WI38 (cell line): ENCODE results near the gene CHD3.

Experiments
- H3K4me3 ChIP-seq: 2 replicates; pipeline ENCODE4 v1.5.1; 2011; ENCODE audit warnings: low read depth, mild to moderate bottlenecking, control low read depth, low read length
- TF ChIP-seq, protein P1 (sequence below): IDR thresholded peaks from 2 replicates; pipeline ENCODE4 v1.5.1; 2012; ENCODE audit warnings: low read depth, mild to moderate bottlenecking, control low read depth, low read length

CHD3 gene

DNA sequence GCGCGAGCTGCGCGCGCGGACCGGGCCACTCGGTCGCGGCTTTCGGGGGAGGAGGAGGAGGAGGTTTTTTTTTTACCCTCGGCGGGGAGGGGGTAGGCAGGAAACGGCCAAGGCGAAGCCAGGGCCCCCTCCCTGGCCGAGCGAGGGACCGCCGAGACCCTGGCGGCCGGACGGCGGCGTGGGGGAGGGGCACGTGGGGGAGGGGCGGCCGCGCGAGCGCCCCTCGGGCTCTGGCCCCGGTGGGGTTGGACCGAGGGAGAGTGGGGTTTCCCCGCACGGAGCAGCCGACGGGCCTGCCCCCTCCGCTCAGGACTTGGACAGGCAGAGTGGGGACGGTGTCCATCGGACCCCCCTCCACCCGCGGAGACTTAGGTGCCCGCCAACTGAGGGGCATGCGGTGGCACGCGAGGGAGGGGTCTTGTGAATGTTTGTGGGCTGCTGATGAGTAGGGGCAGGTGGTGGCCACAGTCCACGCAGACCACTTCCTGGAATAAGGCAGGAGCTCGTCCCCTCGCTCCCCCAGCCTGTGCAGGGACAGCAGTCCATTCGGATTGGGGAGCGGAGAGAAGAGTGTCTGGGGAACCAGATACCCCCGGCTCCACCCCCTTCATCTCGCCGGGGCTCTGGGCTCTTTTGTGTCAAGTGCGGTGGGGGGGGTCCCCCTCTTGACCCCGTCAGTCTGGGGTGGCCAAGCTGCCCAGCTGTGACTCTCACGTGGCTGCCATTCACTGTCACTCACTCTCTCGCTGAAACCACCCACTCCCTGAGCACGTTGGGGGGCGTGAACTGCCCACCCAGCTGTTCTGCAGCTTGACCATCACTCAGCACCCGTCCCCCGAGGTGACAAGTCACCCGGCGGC, 3.0 kb upstream of the CHD3 start:
- peak overlapping the region; percentile 80 for H3K4me3 ChIP-seq

DNA sequence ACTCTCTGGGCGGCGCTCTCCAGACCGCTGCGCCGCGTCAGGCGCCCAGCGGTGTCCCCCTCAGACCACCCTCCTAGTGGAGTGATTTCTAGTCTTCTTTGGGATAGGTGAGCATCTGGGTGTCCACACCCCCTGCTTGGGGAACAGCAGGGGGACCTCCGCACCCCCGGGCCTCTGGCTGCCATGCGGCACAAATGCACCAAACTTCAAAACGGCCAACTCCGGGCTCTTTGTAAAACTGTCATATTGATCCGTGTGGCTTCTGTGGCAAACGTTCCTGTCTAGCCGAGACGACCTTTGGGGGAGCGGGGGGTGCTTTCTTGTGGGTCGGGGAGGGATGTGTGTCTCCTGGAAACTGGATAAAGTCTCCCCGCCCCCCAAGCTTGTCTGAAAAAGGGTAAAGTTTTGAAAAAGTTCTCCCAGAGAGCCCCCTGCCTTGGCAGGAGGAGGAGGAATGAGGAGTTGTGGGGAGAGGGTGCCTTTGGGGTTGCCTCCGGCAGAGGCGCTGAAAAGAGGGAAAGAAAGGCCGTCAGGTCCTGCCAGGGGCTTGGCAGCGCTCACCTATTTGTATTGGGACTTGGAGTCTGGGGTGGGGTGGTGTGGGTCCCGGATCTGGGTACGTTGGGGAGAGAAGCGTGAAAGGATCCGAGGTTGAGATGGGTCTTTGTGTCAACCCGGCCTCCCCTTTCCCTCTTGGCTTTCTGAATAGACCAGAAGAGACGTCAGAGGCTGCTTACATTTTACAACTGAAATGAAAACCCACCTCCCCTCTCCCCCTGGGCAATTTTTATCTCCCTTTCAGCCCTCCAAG, 2.2 kb upstream of the CHD3 start:
- TF ChIP-seq, protein P1, sequence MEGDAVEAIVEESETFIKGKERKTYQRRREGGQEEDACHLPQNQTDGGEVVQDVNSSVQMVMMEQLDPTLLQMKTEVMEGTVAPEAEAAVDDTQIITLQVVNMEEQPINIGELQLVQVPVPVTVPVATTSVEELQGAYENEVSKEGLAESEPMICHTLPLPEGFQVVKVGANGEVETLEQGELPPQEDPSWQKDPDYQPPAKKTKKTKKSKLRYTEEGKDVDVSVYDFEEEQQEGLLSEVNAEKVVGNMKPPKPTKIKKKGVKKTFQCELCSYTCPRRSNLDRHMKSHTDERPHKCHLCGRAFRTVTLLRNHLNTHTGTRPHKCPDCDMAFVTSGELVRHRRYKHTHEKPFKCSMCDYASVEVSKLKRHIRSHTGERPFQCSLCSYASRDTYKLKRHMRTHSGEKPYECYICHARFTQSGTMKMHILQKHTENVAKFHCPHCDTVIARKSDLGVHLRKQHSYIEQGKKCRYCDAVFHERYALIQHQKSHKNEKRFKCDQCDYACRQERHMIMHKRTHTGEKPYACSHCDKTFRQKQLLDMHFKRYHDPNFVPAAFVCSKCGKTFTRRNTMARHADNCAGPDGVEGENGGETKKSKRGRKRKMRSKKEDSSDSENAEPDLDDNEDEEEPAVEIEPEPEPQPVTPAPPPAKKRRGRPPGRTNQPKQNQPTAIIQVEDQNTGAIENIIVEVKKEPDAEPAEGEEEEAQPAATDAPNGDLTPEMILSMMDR, result no peak
- H3K4me3 ChIP-seq, result peak overlapping the region; percentile 80

More for the DNA sequence above, 3.0 kb upstream of the CHD3 start:
- TF ChIP-seq, protein P1, result no peak

DNA sequence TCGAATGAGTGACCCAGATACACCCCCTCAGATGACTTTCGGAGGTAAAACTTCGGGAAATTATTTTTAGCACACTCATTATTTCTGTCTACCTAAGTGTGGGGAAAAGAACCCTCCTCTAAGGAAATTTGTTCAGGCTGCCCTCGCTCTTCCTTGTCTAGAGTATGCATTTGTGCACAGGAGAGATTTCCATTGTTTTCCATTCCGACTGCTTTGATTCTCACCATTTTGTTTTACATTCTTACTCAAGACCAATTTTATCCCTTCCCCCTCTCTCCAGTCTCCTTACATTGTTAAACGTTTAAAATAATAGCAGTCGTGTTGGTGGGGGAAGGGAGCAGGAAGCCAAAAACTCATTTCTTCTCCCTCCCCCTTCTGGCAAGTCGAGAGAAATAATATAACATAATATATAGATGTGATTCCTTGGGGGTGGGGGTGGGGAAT, 1.5 kb upstream of the CHD3 start:
- TF ChIP-seq, protein P1, result no peak
- H3K4me3 ChIP-seq, result peak overlapping the region; percentile 80

DNA sequence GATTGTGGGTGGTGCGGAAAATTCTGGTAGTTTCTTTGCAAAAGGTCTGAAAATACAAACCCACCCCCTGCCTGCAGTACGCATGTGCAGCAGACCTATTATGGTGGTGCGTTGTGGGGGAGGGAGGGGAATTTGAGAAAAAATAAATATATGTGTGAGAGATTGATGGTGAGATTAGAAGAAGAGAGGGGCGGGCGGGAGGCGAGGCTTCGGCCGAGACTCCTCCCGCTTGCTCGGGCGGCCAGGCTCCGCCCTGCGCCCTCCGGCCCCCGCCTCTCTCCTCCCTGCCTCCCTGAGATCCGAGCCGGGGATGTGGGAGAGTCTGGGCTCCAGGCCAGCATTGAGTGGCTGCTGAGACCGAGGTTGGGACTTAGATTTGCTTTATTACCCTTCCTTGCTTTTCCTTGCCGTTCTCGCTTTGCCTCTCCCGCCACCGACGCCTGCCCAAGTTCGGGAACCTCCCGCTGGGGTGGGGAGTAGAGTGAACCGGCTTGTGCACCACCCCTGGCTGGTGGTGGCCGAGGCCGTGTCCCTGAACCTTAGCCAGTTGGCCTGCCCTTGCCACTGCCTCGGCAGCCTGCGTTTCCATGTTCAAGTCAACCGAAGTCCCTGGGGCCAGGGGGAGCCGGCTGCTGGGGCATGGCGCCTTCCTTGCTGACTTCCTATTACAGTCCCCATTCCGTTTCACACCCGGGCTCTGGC, 956 bp upstream of the CHD3 start:
- peak overlapping the region; percentile 80 for H3K4me3 ChIP-seq
- TF ChIP-seq, protein P1, result no peak

DNA sequence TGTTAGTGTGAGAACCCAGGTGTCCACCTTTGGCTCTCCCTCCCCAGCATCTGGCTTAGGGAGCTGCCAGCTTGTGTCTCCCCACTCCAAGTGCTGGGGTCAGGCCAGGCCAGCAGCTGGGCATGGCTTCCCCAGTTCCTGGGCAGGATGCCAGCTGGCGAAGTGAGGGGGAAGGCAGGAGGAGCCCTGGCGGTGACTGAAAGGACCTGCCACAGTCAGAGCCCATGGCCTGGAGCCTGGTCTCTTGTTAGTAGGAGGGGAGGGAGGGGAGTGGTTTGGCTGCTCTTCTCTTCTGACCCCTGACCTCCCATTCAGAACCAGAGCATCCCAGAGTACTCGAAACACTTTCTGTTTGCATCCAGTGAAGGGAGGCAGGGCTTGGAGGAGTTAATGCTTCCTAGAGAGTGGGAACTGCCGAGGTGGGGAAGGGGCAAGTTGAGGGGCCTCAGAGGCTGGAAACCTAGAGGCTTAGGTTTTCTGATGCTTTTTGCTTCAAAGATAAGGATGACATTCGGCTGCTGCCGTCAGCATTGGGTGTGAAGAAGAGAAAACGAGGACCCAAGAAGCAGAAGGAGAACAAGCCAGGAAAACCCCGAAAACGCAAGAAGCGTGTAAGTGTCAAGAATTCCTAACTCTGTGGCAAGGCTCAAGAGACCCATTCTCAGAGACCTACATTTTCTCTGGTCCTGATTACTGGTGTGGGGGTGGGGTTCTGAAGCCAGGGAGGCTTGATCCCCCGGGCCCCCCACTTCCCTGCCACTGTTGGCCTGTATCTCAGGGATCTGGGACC, 772 bp downstream of the CHD3 start:
- TF ChIP-seq, protein P1, result peak; percentile 40; the same call in 1 of the 2 replicates
- no peak overlapping the region for H3K4me3 ChIP-seq

DNA sequence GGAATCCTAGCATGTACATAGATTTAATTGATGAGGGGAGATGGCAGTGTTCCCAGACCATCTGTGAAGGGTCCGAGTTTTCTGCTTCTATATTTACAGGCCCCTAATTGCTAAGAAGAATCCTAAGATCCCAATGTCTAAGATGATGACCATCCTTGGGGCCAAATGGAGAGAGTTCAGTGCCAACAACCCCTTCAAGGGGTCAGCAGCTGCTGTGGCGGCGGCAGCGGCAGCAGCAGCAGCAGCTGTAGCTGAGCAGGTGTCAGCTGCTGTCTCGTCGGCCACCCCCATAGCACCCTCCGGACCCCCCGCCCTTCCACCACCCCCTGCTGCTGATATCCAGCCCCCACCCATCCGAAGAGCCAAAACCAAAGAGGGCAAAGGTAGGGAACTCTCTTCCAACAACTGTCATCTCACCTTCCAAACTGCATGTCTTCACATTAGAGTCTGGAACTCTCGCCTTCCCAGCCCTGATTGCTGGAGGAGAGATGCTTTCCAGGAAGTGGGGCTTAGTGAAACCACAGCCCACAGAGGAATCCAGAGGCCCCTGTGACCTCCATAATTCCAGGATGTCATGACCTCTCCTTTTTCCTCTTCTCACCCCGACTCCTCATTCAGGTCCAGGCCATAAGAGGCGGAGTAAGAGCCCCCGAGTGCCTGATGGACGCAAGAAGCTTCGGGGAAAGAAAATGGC, 4.7 kb downstream of the CHD3 start:
- H3K4me3 ChIP-seq, result no peak overlapping the region
- TF ChIP-seq, protein P1, result no peak
